HK-2 (cell line): ENCODE data around the gene RBM38.
A peak's percentile ranks its signal among the peaks of the same experiment; 100 is the strongest.
"Not testable (repeated sequence)": the region's sequence is repeated elsewhere in the genome, so short reads cannot be mapped to it uniquely, and the experiment has no call there.

ENCODE experiments used
- DNase-seq: peaks from one replicate; pipeline ENCODE4 v3.0.0-alpha.2; 2018; ENCODE audit not compliant: unreplicated experiment

RBM38 gene

DNA sequence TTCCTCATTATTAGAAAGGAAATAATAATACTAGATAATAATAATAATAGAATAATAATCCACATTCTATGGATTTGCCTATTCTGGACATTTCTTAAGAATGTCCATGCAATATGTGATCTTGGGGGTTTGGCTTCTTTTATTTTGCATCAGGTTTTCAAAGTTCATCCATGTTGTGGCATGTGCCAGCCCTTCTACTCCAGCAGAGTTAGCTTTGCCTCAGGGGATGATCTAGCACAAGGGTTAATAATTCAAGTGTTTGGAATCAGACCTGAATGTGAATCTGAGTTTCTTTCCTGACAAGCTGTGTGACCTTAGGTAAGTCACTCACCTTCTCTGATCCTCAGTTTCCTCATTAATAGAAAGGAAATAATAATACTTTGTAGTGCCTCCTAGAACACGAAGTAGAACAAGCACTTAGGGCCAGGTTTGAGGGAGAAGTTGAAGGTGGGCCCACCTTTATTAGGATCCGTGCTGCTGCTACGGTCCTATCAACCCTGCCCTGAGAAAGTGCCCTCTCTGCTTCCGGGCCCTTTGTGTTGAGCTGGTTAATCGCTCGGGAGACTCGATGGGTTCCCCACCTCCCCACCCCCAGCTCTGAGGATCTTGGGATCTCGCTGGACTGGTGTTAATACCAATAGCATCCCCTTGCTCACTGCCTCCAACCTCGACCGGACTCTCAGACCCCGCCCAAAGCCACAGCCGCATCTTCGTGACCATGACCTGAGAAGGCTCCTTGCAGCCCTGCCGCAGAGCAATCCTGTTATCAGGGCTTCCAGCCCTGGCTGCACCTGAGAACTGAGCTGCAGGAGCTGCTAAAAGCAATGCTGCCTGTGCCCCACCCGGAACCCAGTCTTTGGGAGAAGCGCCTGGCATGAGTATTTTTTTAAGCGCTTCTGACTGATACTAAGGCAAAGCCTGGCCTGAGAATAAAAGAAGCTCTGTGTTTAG, 26.9 kb downstream of the RBM38 start:
- DNase-seq: no peak

DNA sequence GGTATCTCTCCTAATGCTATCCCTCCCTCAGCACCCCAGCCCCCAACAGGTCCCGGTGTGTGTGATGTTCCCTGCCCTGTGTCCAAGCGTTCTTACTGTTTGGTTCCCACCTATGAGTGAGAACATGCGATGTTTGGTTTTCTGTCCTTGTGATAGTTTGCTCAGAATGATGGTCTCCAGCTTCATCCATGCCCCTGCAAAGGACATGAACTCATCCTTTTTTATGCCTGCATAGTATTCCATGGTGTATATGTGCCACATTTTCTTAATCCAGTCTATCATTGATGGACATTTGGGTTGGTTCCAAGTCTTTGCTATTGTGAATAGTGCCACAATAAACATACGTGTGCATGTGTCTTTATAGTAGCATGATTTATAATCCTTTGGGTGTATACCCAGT, 28.3 kb downstream of the RBM38 start:
- DNase-seq: not testable (repeated sequence)

DNA sequence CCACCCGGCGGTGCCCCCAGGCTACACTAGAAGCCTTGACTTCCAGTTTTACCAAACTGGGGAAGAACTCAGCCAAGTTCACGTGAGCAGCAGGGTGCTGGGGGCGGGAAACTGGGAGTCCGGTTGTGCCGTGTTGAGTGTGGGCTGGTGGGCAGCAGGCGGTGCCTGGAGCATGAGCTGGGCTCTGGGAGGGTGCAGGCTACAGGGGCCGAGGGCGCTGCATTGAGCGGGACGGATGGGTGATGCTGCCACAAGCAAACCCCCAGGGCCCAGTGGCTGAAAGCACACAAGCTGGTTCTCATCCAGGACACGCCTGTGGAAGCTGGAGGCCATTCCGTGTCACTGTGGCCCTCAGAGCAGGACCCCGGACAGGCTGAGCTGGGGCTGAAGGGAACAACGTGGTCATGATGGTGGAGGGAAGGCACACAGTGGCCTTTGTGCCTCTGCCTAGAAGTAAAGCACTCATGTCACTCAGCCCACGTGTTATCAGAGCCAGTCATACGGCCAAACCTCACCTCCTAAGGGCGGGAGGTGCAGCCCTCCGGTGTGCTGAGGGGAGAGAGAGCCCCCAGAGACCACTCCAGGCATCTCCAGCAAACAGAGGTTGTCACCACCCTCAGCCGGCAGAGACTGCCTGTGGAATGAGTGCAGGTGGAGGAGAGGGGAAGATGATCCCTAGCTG, 29.5 kb downstream of the RBM38 start:
- no peak for DNase-seq

DNA sequence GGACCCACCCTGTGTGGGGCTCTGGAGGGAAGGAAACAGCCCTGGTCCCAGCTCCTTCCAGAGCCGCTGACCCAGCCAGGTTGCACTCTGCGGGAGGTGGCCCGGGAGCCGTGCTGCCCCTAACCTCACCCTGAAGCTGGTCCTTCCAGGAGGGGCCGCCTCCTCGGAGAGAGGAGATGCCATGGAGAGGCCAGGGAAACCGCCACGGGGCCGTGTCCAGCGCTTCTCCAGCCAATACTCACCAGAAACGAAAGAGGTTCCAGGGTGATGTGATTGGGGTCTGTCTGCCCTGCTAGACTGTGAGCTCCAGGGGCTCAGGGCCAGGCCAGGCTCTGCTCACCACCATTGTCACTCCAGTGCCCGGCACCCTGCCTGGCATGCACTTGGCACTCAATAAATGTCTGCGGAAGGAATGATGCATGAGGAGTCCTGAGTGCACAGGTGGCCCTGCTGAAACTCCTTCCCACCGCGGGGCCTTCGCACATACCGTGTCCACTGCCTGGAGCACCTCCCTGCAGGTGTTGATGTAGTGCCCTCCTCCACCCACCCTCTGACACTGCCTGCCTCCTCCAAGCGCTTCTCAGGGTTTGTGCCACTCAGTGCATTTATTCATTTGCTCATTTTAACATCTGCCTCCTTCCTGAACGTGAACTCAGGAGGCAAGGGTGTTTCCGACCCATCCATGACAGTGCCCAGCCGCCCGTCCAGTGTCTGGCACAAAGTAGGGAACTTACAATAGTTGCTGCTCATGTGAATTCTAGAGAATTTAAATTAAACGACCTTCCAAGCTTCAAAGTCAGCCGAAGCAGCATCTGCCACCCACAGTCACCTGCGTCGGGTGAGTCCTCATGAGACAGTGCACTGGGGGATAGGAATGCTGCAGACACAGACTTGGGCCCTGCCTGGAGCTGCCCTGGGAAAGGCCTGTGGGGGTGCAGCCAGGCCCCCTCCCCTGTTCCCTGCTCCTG, 30.3 kb downstream of the RBM38 start:
- DNase-seq: no peak

DNA sequence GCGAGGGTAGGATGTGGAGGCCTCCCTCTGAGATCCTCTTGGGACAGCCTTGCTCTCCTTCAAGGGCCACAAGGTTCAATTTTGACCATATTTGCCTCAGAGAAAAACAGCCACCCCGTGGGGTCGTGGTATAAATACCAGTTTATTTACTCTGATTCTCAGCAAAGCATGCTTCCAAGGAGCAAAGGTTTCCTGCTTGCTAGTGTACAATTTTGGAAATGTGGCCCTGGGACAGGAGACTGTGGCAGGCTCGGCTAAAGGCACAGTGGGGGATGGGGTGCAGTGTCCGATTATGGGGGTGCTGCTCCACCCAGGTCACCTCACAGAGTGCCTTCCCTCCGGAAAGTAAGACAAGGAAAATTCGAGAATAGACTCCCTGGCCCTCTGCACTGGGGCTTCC, 31.1 kb downstream of the RBM38 start:
- DNase-seq: no peak

DNA sequence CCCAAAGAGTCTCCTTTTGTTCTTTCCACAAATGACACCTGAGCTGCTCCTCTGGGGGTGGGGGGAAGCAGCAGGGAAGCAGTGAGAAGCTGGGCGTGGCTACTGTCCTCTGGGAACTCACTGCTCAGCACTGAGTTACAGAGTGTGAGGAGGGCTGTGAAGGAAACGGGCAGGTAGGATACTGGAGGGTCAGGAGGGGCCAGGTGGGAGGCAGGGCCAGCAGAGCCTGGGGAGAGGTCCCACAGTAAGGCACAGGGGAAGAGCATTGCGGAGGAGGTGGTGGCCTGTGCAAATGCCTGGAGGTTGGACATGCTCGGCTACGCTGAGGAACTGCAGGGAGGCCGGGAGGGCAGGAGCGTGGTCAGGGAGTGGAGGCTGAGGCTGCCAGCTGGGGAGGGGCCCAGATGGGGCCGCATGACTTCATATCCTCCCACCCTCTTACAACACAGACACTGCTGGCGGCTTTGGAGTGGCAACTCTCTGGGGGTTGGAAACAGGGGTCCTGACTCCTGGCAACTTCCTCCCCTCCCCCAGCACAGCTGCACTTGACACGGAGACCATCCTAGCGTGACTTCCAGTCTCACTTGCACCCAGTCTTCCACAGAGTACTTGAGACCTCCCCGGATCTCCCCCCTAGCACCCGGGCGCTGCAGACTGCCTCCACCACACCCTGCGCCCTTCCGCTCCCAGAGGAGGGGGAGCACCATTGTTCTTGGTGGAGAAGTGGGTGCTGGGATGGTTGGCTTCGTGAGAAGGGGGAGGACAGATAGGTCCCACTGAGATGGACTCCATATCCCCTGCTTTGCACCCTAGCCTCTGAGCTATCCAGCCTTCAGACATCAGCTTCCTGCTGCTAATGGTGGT, 34.2 kb downstream of the RBM38 start:
- peak; percentile 54 for DNase-seq

DNA sequence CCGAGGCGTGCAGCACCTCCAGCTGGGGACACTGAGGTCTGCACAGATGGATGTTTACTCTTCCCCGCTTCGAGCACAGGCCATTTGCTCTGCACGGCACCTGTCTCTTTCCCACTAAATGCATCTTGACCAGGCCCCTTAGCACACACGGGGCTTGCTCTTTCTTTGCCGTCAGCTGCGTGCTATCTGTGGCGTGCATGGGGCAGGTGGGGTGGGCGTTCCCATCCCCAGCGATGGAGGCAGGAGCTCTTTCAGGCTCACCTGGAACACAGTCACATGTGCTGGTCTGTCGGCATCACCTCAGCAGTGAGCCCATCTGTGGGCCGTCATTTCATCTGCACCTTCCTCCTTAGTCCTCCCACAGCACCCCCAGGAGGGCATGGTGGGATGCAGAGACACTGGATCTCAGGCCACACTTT, 35.1 kb downstream of the RBM38 start:
- DNase-seq: no peak

DNA sequence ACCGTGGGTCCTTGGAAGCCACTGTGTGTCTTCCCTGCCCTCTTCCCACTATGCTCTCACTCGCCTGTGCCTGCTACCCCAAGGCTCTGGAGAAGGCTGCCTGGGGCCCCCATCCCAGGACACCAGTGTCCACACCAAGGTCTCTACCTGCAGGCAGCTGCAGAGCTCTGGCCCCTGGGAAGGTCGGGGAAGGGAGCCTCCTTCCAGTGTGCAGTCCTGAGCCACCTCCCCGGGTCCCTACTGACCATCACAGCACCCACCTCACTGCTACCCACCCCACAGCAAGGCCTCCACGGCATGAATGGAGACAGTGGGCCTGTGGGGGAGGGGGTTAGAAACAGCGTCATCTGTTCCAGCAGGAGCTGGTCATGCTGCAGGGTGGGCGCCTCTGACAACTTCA, 35.6 kb downstream of the RBM38 start:
- no peak for DNase-seq

DNA sequence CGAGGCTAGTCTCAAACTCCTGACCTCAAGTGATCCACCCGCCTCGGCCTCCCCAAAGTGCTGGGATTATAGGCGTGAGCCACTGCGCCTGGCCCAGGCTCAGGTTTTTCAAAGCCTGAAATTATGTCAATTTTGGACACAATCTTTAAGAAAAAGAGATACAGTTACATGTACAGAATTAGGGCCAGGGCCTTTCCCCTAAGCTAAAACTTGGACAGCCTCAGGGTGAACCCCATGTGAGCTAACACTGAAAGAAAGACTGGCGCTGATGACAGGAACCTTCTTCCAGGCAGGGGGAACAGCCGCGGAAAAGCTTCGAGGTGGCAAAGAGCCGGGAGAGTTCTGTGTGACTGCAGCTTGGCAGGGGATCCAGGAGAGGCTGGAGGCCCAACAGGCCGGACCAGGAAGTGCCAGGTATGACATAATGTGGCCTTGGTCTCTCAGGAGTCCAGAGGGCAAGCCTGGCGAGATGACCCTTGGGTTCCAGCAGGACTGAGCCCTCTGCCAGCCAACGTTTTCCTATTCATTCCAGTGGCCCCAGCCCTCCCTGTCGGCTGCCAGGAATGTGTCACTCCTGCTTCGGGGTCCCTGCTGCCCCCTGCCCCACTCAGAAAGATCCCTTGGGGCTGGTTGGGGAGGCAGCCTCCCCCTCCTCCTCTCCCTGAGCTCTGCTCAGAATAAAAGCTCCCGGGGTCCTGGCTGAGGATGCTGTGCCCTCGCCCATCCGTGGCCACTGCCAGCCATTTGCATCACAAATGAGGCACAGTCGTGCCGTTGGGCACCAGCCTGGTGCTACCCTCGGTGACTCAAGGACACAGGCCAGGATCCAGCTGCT, 37.3 kb downstream of the RBM38 start:
- no peak for DNase-seq

DNA sequence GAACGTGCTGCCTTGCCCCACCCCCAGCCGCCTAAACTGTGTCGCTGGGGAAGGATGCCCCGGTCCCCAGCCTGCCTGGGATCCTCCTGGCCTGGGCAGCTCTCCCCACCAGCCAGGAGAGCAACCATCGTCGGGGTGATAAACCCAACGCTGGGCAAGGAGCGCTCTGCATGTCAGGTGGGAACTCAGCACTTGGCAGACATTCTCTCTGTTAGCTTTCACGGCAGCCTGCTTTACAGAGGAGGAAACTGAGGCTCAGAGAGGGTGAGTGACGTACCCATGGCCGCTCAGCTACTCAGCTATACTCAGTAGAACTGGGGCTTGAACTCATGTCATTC, 37.9 kb downstream of the RBM38 start:
- no peak for DNase-seq

DNA sequence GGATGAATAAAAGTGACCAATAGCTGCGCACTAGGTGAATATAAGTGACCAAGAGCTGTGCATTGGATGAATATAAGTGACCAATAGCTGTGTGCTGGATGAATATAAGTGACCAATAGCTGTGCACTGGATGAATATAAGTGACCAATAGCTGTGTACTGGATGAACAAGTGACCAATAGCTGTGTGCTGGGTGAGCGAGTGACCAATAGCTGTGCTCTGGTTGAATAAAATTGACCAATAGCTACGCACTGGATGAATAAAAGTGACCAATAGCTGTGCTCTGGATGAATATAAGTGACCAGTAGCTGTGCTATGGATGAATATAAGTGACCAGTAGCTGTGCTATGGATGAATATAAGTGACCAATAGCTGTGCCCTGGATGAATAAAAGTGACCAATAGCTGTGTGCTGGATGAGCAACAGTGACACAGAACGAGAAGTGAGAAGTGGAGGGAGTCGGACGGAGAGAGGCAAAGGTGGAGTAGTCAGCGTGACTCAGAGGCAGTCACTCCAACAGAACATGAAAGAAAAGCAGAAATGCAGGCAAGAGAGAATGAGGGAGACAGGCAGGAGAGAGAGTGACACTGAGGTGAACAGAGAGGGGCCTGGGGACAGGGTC, 38.5 kb downstream of the RBM38 start:
- DNase-seq: peak; percentile 61

DNA sequence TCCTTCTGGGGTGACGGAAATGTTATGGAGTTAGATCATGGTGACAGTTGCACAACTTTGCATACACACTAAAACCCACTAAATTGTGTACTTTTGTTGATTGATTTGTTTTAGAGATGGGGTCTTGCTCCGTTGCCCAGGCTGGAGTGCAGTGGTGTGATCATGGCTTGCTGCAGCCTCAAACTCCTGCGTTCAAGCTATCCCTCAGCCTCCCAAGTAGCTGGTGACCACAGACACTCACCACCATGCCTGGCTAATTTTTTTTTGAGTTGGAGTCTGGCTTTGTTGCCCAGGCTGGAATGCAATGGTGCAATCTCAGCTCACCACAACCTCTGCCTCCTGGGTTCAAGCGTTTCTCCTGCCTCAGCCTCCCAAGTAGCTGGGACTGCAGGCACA, 39.0 kb downstream of the RBM38 start:
- not testable (repeated sequence) for DNase-seq

DNA sequence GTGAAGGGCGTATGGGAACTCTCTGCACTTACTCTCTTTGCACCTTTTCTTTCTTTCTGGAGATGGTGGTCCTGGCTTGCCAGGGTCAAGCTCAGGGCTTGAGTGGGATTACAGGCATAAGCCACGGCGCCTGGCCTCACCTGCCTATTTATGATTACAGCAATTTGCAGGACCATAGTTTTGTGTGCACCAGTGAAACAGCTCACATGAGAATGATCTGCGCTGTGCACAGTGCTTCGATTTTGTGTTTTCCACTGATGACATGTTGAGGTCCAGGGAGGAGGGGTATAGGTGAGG, 40.3 kb downstream of the RBM38 start:
- no peak for DNase-seq

DNA sequence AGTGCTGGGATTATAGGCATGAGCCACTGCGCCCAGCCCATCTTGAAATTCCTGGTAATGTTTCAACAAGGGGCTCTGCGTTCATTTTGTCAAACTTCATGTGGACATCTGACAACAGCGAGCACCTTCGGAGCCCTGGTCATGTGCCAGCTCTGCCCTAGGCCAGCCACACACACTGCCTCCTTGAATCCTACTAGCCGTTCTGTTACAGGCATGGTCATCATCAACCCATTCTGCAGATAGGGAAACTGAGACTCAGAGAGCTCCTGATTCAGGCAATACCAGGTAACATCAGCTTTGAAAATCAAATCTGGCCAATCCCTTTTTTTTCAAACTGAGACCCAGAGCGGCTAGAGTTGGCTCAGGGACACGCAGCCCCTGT, 41.3 kb downstream of the RBM38 start:
- no peak for DNase-seq

DNA sequence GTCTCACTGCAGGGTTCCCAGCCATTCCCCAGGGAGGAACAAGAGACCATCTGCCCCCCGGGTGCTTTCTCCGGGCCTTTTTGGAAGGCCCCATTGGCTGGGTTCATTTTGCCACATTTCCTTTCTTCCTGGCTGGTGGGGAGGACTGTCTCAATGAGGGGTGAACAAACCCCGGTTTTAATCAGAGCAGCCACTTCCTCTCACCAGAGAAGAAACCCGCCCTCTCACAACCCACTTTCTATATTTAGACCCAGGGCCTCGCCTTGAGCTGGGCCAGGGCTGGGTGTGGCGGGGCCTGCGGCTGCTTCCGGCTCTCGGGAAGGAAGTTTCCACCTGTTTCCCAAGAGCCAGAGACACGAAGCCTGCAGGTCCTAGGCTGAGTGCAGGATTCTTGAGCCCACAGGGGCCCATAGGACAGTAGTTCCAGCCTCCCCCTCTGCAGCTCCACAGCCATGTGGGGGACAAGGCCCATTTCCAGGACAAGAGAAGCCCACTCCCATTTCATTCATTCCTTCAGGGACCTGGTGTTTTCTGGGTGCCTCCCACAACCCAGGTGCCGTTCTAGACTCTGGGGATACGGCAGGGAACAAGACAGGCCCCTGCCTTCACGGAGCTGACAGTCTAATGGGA, 41.8 kb downstream of the RBM38 start:
- DNase-seq: no peak

DNA sequence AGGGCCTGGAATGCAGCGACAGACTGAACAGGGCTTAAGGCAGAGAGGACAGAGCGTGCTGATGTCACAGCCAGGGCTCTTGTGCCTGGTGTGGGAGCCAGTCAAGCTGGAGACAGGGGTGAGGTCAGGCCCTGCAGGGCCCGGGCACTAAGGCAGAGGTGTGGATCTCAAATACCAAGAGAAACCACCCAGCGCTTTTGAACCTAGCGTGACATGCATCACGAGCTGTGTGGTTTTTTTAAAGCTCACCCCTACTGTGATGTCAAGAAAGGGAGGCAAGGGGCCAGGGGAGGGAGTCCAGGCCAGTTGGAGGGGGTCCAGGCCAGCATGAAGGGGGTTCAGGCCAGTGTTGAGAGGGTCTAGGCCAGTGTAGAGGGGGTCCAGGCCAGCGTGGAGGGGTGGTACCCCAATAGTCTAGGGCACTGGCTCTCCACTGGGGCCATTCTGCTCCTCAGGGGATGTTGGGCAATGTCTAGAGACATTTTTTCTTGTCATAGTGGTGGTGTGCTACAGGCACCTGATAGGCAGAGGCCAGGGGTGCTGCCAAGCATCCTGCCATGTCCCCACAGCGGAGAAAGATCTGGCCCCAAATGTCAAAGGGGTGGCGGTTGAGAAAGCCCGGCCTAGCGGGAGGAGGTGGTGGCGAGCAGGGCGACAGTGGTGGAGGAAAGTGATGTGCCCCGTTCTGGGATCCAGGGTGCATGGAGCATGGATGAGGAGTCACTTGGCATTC, 42.6 kb downstream of the RBM38 start:
- no peak for DNase-seq

DNA sequence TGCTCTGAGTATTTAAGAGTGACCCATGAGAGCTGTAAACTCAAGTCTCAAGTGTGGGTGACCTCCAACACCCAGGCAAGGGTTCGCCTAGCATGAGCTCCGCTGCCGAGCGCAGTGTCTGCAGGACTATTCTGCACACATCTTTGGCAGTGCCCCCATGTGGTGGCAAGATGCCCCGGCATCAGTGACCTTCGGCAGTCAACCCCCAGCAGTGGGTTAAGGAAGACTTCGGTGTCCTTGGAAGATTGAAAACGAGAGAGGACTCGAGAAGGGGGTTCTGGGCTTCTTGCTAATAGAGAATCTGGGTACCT, 43.1 kb downstream of the RBM38 start:
- no peak for DNase-seq

DNA sequence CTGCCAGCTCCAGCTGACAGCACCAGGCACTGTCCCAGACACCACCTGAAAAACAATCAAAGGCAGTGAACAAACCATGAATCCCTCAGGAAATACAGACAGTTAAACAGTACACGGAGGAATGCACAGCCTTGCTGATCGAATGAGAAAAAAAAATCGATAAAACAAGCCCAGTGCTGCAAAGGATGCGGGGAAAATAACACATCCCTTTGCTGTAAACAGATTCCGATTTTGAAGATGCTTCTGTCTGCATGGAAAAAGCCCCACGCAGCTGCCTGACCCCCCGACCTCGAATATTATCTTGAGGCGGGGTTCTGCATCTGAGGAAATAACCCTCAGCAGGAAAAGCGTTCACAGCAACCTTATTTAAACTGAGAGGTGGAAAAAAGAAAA, 43.9 kb downstream of the RBM38 start:
- DNase-seq: no peak
